IPS DF 6.9 (cell line): ENCODE measurements around the gene TRAF1.

Experiments used
- DNase-seq: peaks from one replicate; pipeline ENCODE4 v3.0.0-alpha.2; 2013; ENCODE audit warnings: low read depth, low spot score
- H3K27ac ChIP-seq: one replicate; pipeline ENCODE4 v1.5.1; 2013; ENCODE audit warnings: low read length, control low read depth
- H3K27me3 ChIP-seq: 2 replicates; pipeline ENCODE4 v1.6.1; 2013; ENCODE audit warnings: mild to moderate bottlenecking, low read length; ENCODE audit not compliant: control insufficient read depth, insufficient read depth
- H3K36me3 ChIP-seq: 2 replicates; pipeline ENCODE4 v1.6.1; 2013; ENCODE audit warnings: low read length; ENCODE audit not compliant: control insufficient read depth, insufficient read depth
- H3K4me1 ChIP-seq: 2 replicates; pipeline ENCODE4 v1.6.1; 2013; ENCODE audit warnings: low read length; ENCODE audit not compliant: control insufficient read depth, insufficient read depth
- H3K4me3 ChIP-seq: 2 replicates; pipeline ENCODE4 v1.5.1; 2013; ENCODE audit warnings: mild to moderate bottlenecking, low read length
- H3K9me3 ChIP-seq: 2 replicates; pipeline ENCODE4 v1.6.1; 2013; ENCODE audit warnings: low read length, inconsistent platforms; ENCODE audit not compliant: control insufficient read depth, insufficient read depth
- WGBS: extraction: QIAGEN DNeasy Blood & Tissue Kit; methylation state at CpG from one replicate; pipeline ENCODE4 v1.1.7; 2013; ENCODE audit warnings: mixed read lengths, missing lambda C conversion rate; ENCODE audit not compliant: insufficient read length, insufficient coverage; 5-methylcytosine and 5-hydroxymethylcytosine counted together

The TRAF1 gene

GRCh38 chr9:120875195-120875565 lies 51.4 kb downstream of the TRAF1 start:
- Histone ChIP-seq H3K36me3 (no peaks in the 10 kb centered on the region), H3K9me3 (no peaks in the 10 kb centered on the region), H3K27me3 (no peaks in the 10 kb centered on the region), H3K4me3 (no peak overlapping the region), H3K4me1 (peaks cover 27% of the 10 kb centered on the region), H3K27ac (no peak overlapping the region)
- no peak for DNase-seq
- WGBS = no CpG with 5 or more reads among the region's 4 CpGs

- Histone ChIP-seq H3K4me1 (peaks cover 29% of the 10 kb centered on the region), H3K9me3 (no peaks in the 10 kb centered on the region), H3K27me3 (no peaks in the 10 kb centered on the region), H3K4me3 (no peak overlapping the region), H3K27ac (no peak overlapping the region), H3K36me3 (no peaks in the 10 kb centered on the region)
- DNase-seq = no peak
- WGBS = no CpG with 5 or more reads among the region's 10 CpGs
Measured at GRCh38 chr9:120874226-120875194, 52.1 kb downstream of the TRAF1 start.

- no peaks in the 10 kb centered on the region for H3K9me3 ChIP-seq
- peaks cover 29% of the 10 kb centered on the region for H3K4me1 ChIP-seq
- DNase-seq = peak; percentile 88
- no peak overlapping the region for H3K27ac ChIP-seq
- H3K36me3 ChIP-seq = no peaks in the 10 kb centered on the region
- no peaks in the 10 kb centered on the region for H3K27me3 ChIP-seq
- no CpG with 5 or more reads among the region's 4 CpGs for WGBS
- no peak overlapping the region for H3K4me3 ChIP-seq
Measured at GRCh38 chr9:120873512-120873911, 53.1 kb downstream of the TRAF1 start.

GRCh38 chr9:120872791-120873502 lies 53.6 kb downstream of the TRAF1 start:
- H3K27me3 ChIP-seq = no peaks in the 10 kb centered on the region
- no peaks in the 10 kb centered on the region for H3K9me3 ChIP-seq
- WGBS = no CpG with 5 or more reads among the region's 3 CpGs
- DNase-seq = no peak
- H3K4me1 ChIP-seq = peaks cover 27% of the 10 kb centered on the region
- no peak overlapping the region for H3K27ac ChIP-seq
- no peaks in the 10 kb centered on the region for H3K36me3 ChIP-seq
- no peak overlapping the region for H3K4me3 ChIP-seq

- Histone ChIP-seq H3K27me3 (no peaks in the 10 kb centered on the region), H3K27ac (no peak overlapping the region), H3K9me3 (no peaks in the 10 kb centered on the region), H3K4me1 (peaks cover 17% of the 10 kb centered on the region; the same call in 1 of the 2 replicates), H3K4me3 (no peak overlapping the region), H3K36me3 (peaks cover 3% of the 10 kb centered on the region; the same call in 1 of the 2 replicates)
- DNase-seq = no peak
- no CpG with 5 or more reads among the region's 9 CpGs for WGBS
Measured at GRCh38 chr9:120870206-120870605, 56.4 kb downstream of the TRAF1 start.

- no CpG with 5 or more reads among the region's 10 CpGs for WGBS
- no peak overlapping the region for H3K27ac ChIP-seq
- peaks cover 17% of the 10 kb centered on the region; the same call in 1 of the 2 replicates for H3K4me1 ChIP-seq
- H3K27me3 ChIP-seq = no peaks in the 10 kb centered on the region
- no peak overlapping the region for H3K4me3 ChIP-seq
- H3K36me3 ChIP-seq = peaks cover 3% of the 10 kb centered on the region; the same call in 1 of the 2 replicates
- no peak for DNase-seq
- no peaks in the 10 kb centered on the region for H3K9me3 ChIP-seq
Measured at GRCh38 chr9:120869726-120870125, 56.9 kb downstream of the TRAF1 start.

- DNase-seq = no peak
- WGBS = no CpG with 5 or more reads among the region's 10 CpGs
- Histone ChIP-seq H3K27me3 (no peaks in the 10 kb centered on the region), H3K4me1 (peaks cover 17% of the 10 kb centered on the region; the same call in 1 of the 2 replicates), H3K9me3 (no peaks in the 10 kb centered on the region), H3K4me3 (peak overlapping the region; percentile 34; the same call in 1 of the 2 replicates), H3K27ac (no peak overlapping the region), H3K36me3 (peaks cover 3% of the 10 kb centered on the region; the same call in 1 of the 2 replicates)
Measured at GRCh38 chr9:120869360-120869687, 57.3 kb downstream of the TRAF1 start.

- peaks cover 3% of the 10 kb centered on the region; the same call in 1 of the 2 replicates for H3K36me3 ChIP-seq
- DNase-seq = peak; percentile 84
Measured at GRCh38 chr9:120868676-120869359, 57.8 kb downstream of the TRAF1 start.

GRCh38 chr9:120868339-120868675 lies 58.3 kb downstream of the TRAF1 start:
- no peak for DNase-seq
- peaks cover 3% of the 10 kb centered on the region; the same call in 1 of the 2 replicates for H3K36me3 ChIP-seq
- H3K9me3 ChIP-seq = no peaks in the 10 kb centered on the region
- no peak overlapping the region for H3K4me3 ChIP-seq
- peaks cover 10% of the 10 kb centered on the region; the same call in 1 of the 2 replicates for H3K4me1 ChIP-seq
- H3K27me3 ChIP-seq = no peaks in the 10 kb centered on the region
- WGBS = no CpG with 5 or more reads among the region's 11 CpGs
- H3K27ac ChIP-seq = no peak overlapping the region

More at GRCh38 chr9:120868676-120869359, 57.8 kb downstream of the TRAF1 start:
- no CpG with 5 or more reads among the region's 52 CpGs for WGBS
- Histone ChIP-seq H3K27ac (no peak overlapping the region), H3K9me3 (no peaks in the 10 kb centered on the region), H3K27me3 (no peaks in the 10 kb centered on the region), H3K4me1 (peaks cover 12% of the 10 kb centered on the region; the same call in 1 of the 2 replicates), H3K4me3 (peak overlapping the region; percentile 34; the same call in 1 of the 2 replicates)
